Stimulated activated CD4-positive, alpha-beta T cell treated with anti-CD3 and anti-CD28 coated beads, Interleukin-15, amount 100 ng/mL, for 24 hours (primary cell): ENCODE measurements around the gene MED29.
A peak's percentile ranks its signal among the peaks of the same experiment; 100 is the strongest.

Experiments used
- DNase-seq: peaks from one replicate; pipeline ENCODE4 v3.0.0-alpha.2; 2020

Gene MED29

DNA sequence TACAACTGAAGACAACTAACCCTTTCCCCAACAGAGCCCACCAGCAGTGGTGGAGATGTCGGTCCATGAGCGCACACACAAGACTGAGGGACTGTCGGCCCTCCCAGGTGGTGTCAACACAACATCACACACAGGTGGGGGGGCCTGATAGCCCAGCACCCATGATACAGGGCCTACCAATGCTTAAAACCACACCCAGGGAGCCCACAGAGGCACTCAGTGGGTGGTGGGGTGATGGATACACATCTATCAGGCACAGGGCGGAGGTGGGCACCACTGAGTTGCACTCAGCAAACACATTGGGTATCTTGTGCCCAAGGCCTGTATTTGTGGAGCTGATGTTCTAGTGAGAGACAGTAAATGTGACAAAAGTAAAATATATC is 8.5 kb downstream of the MED29 start:
- DNase-seq = no peak

GRCh38 chr19:39400061-39400460 is 8.9 kb downstream of the MED29 start:
- DNase-seq = no peak

- DNase-seq = no peak
Observed at GRCh38 chr19:39401070-39401548, 9.9 kb downstream of the MED29 start.

DNA sequence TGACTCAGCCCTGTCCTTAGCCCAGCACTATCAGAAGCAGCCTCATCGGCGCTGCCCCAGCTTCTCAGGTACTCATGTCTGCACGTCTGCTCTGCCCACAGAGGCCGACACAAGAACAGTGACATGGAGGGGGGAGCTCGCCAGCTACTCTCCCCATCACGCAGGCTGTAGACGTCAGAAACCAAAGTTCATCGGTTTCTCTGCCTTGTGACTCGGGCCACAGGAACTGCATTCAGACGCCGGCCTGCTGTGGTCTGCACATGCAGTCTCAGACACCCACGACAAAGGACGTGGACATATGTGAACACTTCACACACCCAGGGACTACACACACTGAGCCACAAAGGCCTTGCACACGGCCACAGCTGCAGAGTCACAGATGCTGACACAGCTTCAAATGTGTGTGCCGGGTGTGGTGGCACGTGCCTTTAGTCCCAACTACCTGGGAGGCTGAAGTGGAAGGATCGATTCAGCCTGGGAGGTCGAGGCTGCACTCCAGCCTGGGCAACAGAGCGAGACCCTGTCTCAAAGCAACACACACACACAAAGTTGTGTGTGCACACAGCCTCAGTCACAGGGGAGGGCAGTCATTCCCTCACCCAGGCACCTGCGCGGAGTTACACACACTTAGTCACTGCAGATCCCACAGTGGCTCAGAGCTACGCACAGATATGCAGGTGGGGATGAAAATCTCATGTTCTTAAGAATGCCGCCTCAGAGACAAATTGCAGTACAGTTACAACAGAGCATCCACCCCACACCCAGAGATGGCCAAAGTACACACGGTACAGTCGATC is 10.6 kb downstream of the MED29 start:
- DNase-seq = peak; percentile 87

DNA sequence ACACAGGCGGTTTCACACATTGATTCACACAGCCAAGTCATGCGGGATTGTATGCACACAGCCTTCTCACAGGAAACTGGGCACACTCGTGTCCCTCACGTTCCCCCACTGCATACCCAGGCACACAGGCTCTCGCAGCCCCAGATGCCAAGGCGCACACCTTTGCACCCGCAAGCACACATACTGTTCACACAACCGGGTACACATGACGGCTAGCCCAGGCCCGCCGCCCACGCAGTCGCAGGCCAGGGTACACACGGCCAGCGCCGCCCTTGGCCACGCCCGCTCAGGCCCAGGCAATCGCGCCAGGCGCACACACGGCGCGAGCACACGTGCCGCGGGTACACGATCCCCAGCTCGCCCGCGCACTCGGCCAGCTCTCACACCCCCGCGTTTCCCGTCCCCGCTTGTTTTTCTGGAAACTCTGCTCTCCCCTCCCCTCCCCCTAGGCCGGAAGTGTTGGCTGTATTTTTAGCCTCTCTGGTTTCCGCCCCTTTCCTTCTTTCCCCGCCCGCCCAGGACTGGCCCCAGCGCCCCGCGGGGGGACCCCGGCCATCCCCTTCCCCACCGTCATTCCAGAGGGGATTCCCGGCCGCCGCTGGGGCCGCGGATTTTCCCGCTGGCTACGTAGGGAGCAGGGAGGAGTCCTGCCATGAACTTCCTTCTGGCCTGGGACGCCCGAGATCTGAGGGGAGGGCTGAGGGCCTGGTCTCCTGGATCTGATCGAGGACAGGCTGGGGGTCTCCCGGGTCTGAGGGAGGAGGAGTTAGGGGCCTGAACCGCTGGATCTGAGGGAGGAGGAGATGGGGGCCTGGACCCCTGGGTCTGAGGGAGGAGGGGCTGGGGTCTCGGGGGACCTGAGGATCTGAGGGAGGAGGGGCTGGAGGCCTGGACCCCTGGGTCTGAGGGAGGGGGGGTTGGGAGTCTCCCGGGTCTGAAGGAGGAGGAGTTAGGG is 11.4 kb downstream of the MED29 start:
- DNase-seq = peak; percentile 94

- peak; percentile 98 for DNase-seq
Observed at GRCh38 chr19:39403331-39404312, 12.4 kb downstream of the MED29 start.

GRCh38 chr19:39405261-39405957 is 14.2 kb downstream of the MED29 start:
- no peak for DNase-seq

- DNase-seq = peak; percentile 92
Observed at GRCh38 chr19:39405958-39406655, 14.9 kb downstream of the MED29 start.

GRCh38 chr19:39406656-39407409 is 15.7 kb downstream of the MED29 start, which contains the start of gene ZFP36:
Gene ZFP36, plus strand, starts transcription at chr19:39406847. Its CDS starts 58 bp downstream, at chr19:39406905.
- peak; percentile 89 for DNase-seq

DNA sequence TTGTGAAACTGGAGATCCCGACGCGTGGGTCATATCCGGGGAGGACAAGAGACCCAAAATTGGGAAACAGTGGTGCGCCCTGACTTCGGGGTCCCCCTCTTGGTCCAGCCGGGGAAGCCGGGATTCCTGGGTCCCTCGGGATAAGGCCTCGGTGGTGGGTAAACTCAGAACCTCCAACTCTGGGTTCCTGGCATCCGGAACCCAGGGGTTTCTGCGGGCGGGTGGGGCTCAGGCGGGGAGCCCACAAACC is 16.2 kb downstream of the MED29 start:
- no peak for DNase-seq

DNA sequence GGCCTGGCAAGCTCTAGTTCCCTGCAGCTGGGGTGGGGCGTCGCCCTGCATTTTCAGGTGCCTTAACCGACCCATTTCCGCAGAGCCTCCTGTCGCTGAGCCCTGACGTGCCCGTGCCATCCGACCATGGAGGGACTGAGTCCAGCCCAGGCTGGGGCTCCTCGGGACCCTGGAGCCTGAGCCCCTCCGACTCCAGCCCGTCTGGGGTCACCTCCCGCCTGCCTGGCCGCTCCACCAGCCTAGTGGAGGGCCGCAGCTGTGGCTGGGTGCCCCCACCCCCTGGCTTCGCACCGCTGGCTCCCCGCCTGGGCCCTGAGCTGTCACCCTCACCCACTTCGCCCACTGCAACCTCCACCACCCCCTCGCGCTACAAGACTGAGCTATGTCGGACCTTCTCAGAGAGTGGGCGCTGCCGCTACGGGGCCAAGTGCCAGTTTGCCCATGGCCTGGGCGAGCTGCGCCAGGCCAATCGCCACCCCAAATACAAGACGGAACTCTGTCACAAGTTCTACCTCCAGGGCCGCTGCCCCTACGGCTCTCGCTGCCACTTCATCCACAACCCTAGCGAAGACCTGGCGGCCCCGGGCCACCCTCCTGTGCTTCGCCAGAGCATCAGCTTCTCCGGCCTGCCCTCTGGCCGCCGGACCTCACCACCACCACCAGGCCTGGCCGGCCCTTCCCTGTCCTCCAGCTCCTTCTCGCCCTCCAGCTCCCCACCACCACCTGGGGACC is 16.6 kb downstream of the MED29 start:
- DNase-seq = peak; percentile 74

DNA sequence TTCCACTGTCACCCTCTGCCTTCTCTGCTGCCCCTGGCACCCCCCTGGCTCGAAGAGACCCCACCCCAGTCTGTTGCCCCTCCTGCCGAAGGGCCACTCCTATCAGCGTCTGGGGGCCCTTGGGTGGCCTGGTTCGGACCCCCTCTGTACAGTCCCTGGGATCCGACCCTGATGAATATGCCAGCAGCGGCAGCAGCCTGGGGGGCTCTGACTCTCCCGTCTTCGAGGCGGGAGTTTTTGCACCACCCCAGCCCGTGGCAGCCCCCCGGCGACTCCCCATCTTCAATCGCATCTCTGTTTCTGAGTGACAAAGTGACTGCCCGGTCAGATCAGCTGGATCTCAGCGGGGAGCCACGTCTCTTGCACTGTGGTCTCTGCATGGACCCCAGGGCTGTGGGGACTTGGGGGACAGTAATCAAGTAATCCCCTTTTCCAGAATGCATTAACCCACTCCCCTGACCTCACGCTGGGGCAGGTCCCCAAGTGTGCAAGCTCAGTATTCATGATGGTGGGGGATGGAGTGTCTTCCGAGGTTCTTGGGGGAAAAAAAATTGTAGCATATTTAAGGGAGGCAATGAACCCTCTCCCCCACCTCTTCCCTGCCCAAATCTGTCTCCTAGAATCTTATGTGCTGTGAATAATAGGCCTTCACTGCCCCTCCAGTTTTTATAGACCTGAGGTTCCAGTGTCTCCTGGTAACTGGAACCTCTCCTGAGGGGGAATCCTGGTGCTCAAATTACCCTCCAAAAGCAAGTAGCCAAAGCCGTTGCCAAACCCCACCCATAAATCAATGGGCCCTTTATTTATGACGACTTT is 17.4 kb downstream of the MED29 start:
- no peak for DNase-seq

DNA sequence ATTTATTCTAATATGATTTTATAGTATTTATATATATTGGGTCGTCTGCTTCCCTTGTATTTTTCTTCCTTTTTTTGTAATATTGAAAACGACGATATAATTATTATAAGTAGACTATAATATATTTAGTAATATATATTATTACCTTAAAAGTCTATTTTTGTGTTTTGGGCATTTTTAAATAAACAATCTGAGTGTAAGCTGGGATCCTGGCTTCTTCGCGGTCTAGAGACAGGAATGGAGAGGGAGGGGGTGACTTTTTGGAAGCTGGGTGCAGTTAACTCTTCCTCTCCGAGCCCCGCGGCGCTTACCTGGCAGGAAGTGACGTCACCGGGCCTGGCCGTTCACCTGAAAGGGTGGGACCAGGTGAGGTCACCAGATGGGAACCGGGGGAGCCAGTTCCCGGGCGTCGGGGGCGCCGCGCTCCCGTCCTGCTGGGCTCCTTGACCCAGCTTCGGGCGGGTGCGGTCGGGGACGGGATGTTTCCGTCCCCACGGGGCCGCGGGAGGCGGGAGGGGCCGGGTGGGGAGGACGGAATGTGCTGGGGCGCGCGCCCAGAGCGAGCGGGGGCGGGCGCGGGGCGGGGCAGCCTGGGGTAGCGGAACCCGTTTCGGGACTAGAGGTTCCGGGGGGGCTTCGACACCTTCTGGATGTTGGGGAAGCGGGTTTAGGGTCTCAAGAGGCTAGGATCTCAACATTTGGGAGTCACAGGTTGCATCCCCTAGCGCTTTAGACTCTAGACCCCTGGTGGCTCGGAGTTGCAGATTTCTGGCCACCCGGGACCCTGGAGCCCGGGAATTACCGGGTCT is 18.2 kb downstream of the MED29 start:
- peak; percentile 88 for DNase-seq

- DNase-seq = peak; percentile 76
Observed at GRCh38 chr19:39410017-39410830, 19.0 kb downstream of the MED29 start.

DNA sequence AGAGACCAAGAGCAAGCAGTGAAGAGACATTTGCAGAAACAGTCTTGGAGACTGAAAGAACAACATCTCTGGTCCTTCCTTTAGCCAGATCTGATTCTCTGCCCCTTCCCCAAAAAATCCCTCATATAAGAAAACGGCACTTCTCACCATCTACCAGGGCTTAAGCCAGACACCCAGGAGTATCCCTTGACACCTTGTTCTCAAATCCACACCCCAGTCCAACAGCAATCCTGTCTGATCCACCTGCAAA is 19.6 kb downstream of the MED29 start:
- no peak for DNase-seq

- DNase-seq = no peak
Observed at GRCh38 chr19:39411081-39411831, 20.1 kb downstream of the MED29 start.

- DNase-seq = peak; percentile 94
Observed at GRCh38 chr19:39411832-39412099, 20.6 kb downstream of the MED29 start.
